GM12873 (cell line): ENCODE data around the gene DGKB.

Source experiments
- TF ChIP-seq, protein P1 (sequence below): IDR thresholded peaks from 2 replicates; pipeline ENCODE4 v1.5.1; 2012; ENCODE audit warnings: low read depth, mild to moderate bottlenecking, moderate library complexity, low read length, control low read depth; ENCODE audit not compliant: insufficient read depth; ENCODE audit errors: missing control alignments

The DGKB gene

DNA sequence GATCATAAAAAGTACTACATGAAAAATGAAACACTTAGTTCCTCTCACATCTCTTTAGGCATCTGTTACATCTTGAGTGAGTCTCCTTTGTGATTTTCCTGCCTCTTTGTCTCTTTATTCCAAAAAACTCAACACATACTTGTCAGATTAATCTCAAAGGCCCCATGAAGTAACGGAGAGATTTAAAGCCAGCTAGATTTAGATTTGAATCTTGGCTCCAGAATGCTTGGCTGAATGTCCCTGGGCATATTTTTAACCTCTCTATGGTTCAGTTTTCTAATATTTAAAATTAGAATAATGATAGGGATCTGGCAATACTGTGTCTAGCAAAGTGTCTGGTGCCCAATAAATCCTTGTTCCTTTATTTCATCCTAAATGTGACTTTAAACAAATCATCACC lies 140.0 kb downstream of the DGKB start:
- TF ChIP-seq, protein P1, sequence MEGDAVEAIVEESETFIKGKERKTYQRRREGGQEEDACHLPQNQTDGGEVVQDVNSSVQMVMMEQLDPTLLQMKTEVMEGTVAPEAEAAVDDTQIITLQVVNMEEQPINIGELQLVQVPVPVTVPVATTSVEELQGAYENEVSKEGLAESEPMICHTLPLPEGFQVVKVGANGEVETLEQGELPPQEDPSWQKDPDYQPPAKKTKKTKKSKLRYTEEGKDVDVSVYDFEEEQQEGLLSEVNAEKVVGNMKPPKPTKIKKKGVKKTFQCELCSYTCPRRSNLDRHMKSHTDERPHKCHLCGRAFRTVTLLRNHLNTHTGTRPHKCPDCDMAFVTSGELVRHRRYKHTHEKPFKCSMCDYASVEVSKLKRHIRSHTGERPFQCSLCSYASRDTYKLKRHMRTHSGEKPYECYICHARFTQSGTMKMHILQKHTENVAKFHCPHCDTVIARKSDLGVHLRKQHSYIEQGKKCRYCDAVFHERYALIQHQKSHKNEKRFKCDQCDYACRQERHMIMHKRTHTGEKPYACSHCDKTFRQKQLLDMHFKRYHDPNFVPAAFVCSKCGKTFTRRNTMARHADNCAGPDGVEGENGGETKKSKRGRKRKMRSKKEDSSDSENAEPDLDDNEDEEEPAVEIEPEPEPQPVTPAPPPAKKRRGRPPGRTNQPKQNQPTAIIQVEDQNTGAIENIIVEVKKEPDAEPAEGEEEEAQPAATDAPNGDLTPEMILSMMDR = no peak

DNA sequence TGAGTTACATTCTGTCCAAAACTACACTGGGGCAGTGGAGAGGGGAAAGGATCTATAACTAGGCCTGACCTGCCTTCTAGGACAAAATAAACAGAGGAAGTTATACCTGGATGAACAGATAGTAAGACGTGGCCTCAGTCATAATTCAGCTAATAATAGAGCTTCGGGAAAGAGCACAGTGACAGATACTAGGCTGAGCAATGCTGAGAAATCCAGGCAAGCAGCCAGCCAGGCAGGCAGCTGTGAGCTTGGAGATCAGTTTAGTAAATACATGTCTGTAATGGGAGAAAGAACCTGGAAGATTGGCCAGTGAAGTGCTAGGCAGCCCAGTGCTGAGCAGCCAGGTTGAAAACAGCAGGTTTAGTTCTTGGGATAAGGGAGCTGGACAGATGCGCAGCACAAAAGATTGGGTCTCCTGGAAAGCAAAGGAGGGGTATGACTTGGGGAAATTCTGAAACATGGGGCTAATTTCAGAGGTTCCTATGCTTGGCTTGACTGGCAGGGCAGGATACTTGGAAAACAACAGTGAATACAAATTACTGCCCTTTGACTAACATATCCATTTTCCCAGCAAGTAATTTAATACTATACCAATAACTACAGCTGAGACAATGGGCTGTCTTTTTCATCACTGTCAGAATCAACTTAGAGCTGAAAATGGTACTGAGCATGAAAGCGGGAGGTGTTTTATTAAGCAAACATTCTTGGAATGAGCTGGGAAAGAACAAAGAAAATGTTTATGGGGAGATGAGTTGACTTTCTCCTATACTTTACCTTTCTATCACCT lies 140.8 kb downstream of the DGKB start:
- TF ChIP-seq, protein P1 = no peak

DNA sequence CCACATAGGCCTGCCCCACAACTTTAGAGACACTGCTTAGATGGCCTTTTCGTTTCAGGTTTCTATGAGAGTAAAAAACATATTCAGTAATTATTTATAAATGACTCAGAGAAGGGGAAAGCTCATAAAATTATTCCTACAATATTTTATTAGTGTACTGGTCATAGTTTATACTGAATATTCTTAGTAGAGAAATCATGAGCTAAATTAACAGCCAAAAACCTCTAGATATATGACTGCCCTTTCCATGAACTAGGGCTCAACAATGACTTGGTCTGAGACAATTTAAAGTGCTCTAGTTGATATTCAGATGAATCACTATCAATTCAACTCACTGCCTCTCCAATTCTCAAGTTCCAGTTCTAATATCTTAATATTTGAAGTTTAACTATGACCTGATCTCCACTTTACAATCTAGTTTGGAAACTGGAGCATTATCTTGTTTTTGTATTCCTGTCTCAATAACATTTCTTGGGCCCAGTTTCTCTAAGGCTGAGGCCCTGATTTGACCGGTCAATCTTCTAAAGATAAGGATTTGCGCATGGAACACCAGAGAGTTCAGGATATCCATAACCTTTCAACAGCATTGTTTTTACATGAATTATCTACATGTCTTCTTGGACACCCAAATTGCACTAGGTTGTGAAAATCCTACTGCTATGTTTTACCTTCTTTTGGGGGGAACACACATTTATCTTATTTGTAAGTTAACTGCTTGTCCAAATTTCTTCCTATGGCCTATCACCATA lies 141.6 kb downstream of the DGKB start:
- TF ChIP-seq, protein P1 = no peak

DNA sequence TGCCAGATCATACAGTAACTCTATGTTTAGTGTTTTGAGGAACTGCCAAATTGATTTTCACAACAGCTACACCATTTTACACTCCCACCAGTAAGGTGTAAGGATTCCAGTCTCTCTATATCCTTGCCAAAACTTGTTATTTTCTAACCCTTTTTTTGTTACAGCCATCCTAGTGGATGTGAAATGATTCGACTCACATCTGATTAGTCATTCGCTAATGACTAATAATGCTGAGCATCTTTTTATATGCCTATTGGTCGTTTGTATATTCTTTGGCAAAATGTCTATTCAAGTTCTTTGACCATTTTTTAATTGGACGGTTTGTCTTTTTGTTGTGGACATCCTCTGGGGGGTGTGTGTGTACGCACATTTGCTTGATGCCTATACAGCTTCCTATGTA lies 142.8 kb downstream of the DGKB start:
- TF ChIP-seq, protein P1 = no peak

DNA sequence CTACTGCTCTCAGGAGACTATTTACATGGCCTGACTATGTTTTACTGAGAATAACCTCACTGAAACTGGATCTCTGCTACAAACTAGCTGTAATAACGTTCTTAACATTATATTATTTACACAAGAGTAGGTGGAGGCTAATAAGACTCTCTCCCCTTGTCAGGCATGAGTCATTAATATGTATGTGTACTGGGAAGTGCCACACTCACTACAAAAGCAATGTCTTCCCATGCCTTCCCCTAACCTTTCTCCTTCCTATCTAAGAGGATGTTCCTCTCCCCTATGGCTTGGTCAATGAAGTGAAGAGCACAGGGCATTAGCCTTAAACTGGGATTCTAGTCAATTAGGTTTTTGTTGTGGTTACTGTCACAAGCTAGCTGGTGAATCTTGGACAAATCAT lies 147.9 kb downstream of the DGKB start:
- TF ChIP-seq, protein P1 = no peak

DNA sequence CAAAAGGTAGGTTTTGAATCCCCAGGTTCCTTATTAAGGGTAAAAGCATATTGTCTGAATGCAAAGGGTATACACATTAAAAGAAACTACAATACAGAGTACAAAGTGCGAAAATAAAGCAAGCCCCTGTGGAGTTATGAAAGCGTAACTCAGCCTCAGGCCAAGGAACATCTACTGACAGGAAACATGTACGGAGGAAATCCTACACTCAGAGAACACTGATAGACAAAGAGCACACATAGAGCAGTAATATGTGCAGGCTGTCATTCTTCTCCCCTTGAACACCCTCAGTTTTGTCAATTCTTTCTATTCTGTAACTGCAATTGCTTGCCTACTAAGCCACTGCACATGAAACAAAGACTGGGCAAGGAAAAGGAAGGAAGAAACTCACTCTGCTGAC lies 150.2 kb downstream of the DGKB start:
- TF ChIP-seq, protein P1 = no peak

DNA sequence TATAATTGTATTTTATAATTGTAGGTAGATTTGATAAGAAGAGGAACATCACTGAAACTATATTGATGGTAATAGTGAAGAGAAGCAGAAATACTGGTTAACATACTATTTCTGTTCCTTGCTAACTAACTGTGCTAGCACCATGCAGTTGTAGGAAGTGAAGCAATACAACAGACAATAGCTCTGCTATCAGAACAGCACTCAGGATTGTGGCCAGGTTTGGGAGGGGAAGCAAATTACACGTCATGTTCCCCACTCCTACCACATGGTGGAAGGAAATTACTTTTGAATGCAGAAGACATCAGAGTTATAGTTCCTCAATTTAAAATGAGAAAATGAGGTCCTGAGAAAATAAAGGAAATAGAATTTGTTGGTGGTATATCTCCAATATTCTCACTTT lies 151.1 kb downstream of the DGKB start:
- TF ChIP-seq, protein P1 = no peak
